HEK293 (cell line): Measurements from ENCODE around the gene FASTKD3.

ENCODE experiments used
- CTCF ChIA-PET: fragments of 350-600 bp; formaldehyde crosslinking; extraction: SDS; loops from one replicate; lab custom pipeline; 2021; ENCODE audit warnings: antibody characterized with exemption; lab: Yijun Ruan, JAX
- POLR2A ChIA-PET: fragments of 300-600 bp; formaldehyde crosslinking; extraction: SDS; loops from one replicate; lab custom pipeline; 2020; ENCODE audit warnings: antibody characterized with exemption, inconsistent platforms; lab: Yijun Ruan, JAX
- H3K27ac ChIP-seq: fragments of 200-500 bp; sonication (Bioruptor generic); 2 replicates; pipeline ENCODE4 v1.5.1; 2014; ENCODE audit warnings: low read depth, low read length, control low read depth, inconsistent platforms; ENCODE audit errors: extremely low read depth
- H3K36me3 ChIP-seq, 2 experiments: fragments of 200-500 bp in 1 of 2; sonication (Bioruptor generic) in 1 of 2; 1 replicate in 1 of 2; 2 replicates in 1 of 2; pipeline ENCODE4 v1.5.1; 2014 to 2017; ENCODE audit warnings: inconsistent platforms in 2 of 2, low read length in 2 of 2; ENCODE audit not compliant: control insufficient read depth in 2 of 2, insufficient read depth in 1 of 2
- H3K4me1 ChIP-seq: fragments of 200-500 bp; sonication (Bioruptor generic); 2 replicates; pipeline ENCODE4 v1.5.1; 2014; ENCODE audit warnings: mild to moderate bottlenecking, low read length, inconsistent platforms; ENCODE audit not compliant: control insufficient read depth, insufficient read depth
- H3K4me3 ChIP-seq: 2 replicates; pipeline ENCODE4 v1.5.1; 2011; ENCODE audit warnings: low read depth, mild to moderate bottlenecking, control low read depth, low read length, moderate library complexity
- H3K9me3 ChIP-seq: fragments of 200-500 bp; sonication (Bioruptor generic); 2 replicates; pipeline ENCODE4 v1.5.1; 2014; ENCODE audit warnings: low read depth, low read length, inconsistent platforms; ENCODE audit not compliant: control insufficient read depth, insufficient read depth
- GLI2 ChIP-seq: fragments of 450-650 bp; formaldehyde crosslinking; IDR thresholded peaks from 2 replicates; pipeline ENCODE4; 2017; ENCODE audit warnings: missing biosample characterization, missing genetic modification characterization, low read depth, borderline replicate concordance
- INSM2 ChIP-seq: fragments of 450-650 bp; formaldehyde crosslinking; IDR thresholded peaks from 2 replicates; pipeline ENCODE4 v1.5.1; 2016; ENCODE audit warnings: missing biosample characterization, missing genetic modification characterization
- KLF7 ChIP-seq: fragments of 450-650 bp; formaldehyde crosslinking; IDR thresholded peaks from 2 replicates; pipeline ENCODE4 v1.5.1; 2016; ENCODE audit warnings: missing biosample characterization, missing genetic modification characterization, borderline replicate concordance
- SETDB1 ChIP-seq: IDR thresholded peaks from one replicate; pipeline ENCODE4 v1.6.1; 2017; ENCODE audit warnings: mild to moderate bottlenecking, low read length, moderate library complexity, mixed read lengths; ENCODE audit not compliant: insufficient read length
- ZNF10 ChIP-seq: fragments of 450-650 bp; formaldehyde crosslinking; IDR thresholded peaks from 2 replicates; pipeline ENCODE4 v1.5.1; 2017; ENCODE audit warnings: missing biosample characterization, missing genetic modification characterization
- ZNF24 ChIP-seq: fragments of 450-650 bp; formaldehyde crosslinking; IDR thresholded peaks from 2 replicates; pipeline ENCODE4 v1.5.1; 2016; ENCODE audit warnings: missing biosample characterization, missing genetic modification characterization
- ZNF26 ChIP-seq: fragments of 450-650 bp; formaldehyde crosslinking; IDR thresholded peaks from 2 replicates; pipeline ENCODE4 v1.5.1; 2016; ENCODE audit warnings: missing biosample characterization, missing genetic modification characterization
- ZNF280D ChIP-seq: fragments of 450-650 bp; formaldehyde crosslinking; IDR thresholded peaks from 2 replicates; pipeline ENCODE4 v1.5.1; 2016; ENCODE audit warnings: missing biosample characterization, missing genetic modification characterization
- ZNF311 ChIP-seq: fragments of 450-650 bp; formaldehyde crosslinking; IDR thresholded peaks from 2 replicates; pipeline ENCODE4 v1.5.1; 2017; ENCODE audit warnings: missing biosample characterization, missing genetic modification characterization, borderline replicate concordance
- ZNF362 ChIP-seq: fragments of 450-650 bp; formaldehyde crosslinking; IDR thresholded peaks from 2 replicates; pipeline ENCODE4 v1.5.1; 2016; ENCODE audit warnings: missing biosample characterization, missing genetic modification characterization
- ZNF585B ChIP-seq: fragments of 450-650 bp; formaldehyde crosslinking; IDR thresholded peaks from 2 replicates; pipeline ENCODE4 v1.5.1; 2016; ENCODE audit warnings: missing biosample characterization, missing genetic modification characterization
- ZNF621 ChIP-seq: fragments of 450-650 bp; formaldehyde crosslinking; IDR thresholded peaks from 2 replicates; pipeline ENCODE4 v1.5.1; 2017; ENCODE audit warnings: missing biosample characterization, missing genetic modification characterization
- ZNF692 ChIP-seq: fragments of 450-650 bp; formaldehyde crosslinking; IDR thresholded peaks from 2 replicates; pipeline ENCODE4 v1.5.1; 2016; ENCODE audit warnings: missing biosample characterization, missing genetic modification characterization
- ZNF791 ChIP-seq: fragments of 450-650 bp; formaldehyde crosslinking; IDR thresholded peaks from 2 replicates; pipeline ENCODE4 v1.5.1; 2016; ENCODE audit warnings: missing biosample characterization, missing genetic modification characterization
- ZSCAN30 ChIP-seq: fragments of 450-650 bp; IDR thresholded peaks from 2 replicates; pipeline ENCODE4 v1.5.1; 2018; ENCODE audit warnings: missing biosample characterization, mild to moderate bottlenecking, missing genetic modification characterization, moderate library complexity

Gene FASTKD3

GRCh38 chr5:7917130-7918123, 48.6 kb upstream of the FASTKD3 start:
- ChIA-PET CTCF (interaction anchor here (0.7 to 2.6 kb wide), 4 partner anchors 9 to 1580 kb away, joined by 3 to 22 read pairs (median 4); no protein-coding TSS in a partner anchor), POLR2A (no interaction called here)
- no peak for TF ChIP-seq ZNF692 (tag by site-specific recombination)
- no peak for TF ChIP-seq ZNF791 (tag by site-specific recombination)
- no peak for TF ChIP-seq ZSCAN30
- TF ChIP-seq ZNF280D (tag by site-specific recombination): no peak
- TF ChIP-seq SETDB1: no peak
- TF ChIP-seq ZNF621 (tag by site-specific recombination): no peak
- TF ChIP-seq GLI2 (tag by site-specific recombination): no peak
- no peak for TF ChIP-seq ZNF26 (tag by site-specific recombination)
- TF ChIP-seq ZNF10 (tag by site-specific recombination): no peak
- TF ChIP-seq ZNF585B: no peak
- TF ChIP-seq ZNF24 (tag by site-specific recombination): no peak
- TF ChIP-seq ZNF362: no peak
- TF ChIP-seq INSM2 (tag by site-specific recombination): no peak
- TF ChIP-seq ZNF311: no peak
- no peak for TF ChIP-seq KLF7
- H3K27ac ChIP-seq: no peak overlapping the region
- no peaks in the 10 kb centered on the region for H3K36me3 ChIP-seq
- no peaks in the 10 kb centered on the region for H3K4me1 ChIP-seq
- no peaks in the 10 kb centered on the region; the same call in 1 of the 2 replicates for H3K9me3 ChIP-seq
- no peak overlapping the region for H3K4me3 ChIP-seq
